Measurements from ENCODE around the gene ATP2A3.

Gene ATP2A3

DNA sequence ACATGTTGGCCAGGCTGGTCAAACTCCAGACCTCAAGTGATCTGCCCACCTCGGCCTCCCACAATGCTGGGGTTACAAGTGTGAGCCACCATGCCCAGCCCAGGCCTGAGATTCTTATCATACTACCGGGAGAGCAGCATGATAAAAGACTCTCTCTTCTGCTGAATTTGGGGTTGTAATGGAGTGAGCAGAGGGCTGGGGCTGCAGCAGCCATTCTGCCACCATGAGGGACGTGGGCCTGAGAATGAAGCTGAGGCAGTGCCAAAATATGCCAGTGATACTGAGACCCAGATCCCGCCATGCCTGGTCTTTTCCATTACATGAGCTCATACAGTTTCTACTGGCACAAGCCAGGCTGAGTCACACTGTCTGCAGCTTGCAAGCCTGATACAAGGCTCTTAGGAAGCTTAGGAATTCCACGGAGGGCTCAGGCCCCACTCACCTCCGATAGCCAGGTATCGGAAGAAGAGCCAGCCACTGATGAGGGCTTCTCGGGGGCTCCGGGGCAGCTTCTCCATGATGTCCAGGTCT, 28.3 kb downstream of the ATP2A3 start:
- TF ChIP-seq, protein P1, sequence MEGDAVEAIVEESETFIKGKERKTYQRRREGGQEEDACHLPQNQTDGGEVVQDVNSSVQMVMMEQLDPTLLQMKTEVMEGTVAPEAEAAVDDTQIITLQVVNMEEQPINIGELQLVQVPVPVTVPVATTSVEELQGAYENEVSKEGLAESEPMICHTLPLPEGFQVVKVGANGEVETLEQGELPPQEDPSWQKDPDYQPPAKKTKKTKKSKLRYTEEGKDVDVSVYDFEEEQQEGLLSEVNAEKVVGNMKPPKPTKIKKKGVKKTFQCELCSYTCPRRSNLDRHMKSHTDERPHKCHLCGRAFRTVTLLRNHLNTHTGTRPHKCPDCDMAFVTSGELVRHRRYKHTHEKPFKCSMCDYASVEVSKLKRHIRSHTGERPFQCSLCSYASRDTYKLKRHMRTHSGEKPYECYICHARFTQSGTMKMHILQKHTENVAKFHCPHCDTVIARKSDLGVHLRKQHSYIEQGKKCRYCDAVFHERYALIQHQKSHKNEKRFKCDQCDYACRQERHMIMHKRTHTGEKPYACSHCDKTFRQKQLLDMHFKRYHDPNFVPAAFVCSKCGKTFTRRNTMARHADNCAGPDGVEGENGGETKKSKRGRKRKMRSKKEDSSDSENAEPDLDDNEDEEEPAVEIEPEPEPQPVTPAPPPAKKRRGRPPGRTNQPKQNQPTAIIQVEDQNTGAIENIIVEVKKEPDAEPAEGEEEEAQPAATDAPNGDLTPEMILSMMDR (IDR thresholded peaks at IDR 0.05; ENCODE audit: low read depth, low read length), result no peak
- DNase-seq (ENCODE audit: extremely low read depth, low read depth), result no peak

DNA sequence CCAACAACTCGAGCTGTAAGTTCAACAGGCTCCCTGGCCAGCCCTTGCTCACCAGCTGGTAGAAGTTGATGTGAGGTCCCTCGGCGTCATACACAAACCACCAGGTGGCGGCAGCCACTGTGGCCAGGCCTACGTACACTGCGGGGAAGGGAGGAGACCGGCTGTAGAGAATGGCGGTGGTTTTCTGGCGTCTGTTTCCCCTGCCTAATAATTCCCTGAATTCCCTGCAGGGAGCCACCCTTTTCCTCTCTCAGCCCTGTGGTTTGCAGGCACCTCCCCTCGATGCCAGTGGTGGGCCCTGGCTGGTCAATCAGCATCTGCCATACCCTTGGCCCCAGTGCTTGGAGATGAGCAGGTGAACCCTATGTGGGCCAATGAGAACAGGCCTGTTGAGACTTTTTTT, 29.1 kb downstream of the ATP2A3 start:
- TF ChIP-seq, protein P1 (IDR thresholded peaks at IDR 0.05; ENCODE audit: low read depth, low read length), result peak; percentile 25
- DNase-seq (ENCODE audit: extremely low read depth, low read depth), result no peak

DNA sequence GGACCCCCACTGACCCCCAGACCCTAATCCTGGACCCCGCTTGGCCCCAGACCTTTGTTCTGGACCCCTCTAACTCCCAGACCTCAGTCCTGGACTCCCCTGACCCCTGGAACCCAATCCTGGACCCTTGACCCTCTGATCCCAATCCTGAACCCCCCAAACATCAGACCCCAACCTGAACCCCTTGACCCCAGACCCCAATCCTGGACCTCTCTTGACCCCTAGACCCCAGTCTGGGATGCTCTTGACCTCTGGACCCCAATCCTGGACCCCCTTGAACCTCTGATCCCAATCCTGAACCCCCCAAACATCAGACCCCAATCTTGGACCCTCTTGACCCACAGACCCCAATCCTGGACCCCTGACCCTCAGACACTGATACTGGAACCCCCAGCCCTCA, 34.5 kb downstream of the ATP2A3 start:
- DNase-seq (ENCODE audit: extremely low read depth, low read depth), result no peak
- TF ChIP-seq, protein P1 (IDR thresholded peaks at IDR 0.05; ENCODE audit: low read depth, low read length), result no peak

DNA sequence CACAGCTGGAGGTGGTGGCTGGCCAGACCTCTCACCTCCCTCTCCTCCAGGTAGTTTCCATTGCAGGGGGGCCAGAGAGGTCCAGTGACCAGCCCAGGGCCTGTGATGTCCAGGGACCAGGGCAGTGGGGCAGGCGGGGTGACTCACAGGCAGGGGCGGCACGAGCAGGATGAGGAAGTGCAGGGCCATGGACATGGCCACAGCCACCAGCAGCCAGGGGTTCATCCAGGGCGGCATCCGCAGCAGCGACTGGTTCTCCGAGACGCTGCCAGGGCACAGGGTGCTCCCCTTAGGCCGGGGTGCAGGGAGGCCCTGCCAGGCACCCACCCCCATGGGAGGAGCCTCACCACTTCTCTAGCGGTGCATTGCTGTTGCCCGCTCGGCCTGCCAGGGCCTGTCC, 35.1 kb downstream of the ATP2A3 start:
- DNase-seq (ENCODE audit: extremely low read depth, low read depth), result no peak
- TF ChIP-seq, protein P1 (IDR thresholded peaks at IDR 0.05; ENCODE audit: low read depth, low read length), result no peak

DNA sequence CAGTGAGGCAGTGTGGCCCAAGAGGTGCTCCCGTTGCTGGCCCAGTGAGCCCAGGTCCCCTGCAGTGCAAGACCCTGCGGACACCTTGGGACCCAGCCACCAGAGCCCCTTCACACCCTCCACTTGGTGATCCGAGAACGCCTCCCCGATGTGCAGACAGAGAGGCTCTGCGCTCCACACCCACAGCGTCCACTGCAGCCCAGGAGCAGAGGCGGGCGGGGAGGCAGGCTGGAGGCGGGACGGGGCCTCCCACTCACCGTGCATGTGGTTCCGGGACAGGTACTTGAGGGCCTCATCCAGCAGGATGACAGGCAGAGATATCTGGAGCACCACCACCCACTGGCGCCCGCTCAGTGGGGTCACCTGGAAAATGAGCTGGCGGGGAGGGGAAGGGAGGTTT, 35.8 kb downstream of the ATP2A3 start:
- DNase-seq (ENCODE audit: extremely low read depth, low read depth), result no peak
- TF ChIP-seq, protein P1 (IDR thresholded peaks at IDR 0.05; ENCODE audit: low read depth, low read length), result no peak

DNA sequence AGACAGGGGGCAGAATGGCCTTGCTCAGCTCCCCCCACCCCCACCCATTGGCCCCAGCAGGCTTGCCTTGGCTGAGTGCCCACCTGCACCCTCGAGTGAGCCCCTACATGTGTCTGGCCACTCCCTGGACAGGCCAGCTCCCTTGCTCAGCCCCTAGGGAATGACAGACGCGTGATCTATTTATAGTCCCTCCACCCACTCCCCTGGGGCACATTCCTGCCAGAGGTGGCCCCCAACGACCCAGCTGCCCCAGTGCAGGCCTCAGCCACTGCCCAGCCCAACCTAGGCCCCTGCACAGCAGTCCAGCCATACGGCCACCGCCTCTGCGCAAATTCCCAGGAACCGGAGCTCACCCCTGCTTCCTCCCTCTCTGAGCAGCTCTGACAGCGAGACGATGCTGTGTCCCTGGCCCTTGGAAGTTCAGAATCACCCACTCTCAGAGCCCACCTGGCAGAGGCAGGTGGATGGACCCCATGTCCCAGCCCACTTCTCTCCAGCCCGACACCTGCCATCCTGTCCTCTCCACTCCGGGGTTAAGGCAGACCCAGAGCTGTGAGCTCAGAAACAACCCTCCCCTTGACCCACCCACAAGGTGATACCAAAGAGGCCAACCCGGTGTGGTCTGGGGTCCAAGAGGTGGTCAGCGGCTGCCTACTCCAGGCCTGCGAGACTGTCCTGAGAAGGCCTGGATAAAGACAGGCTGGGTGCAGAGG, 36.5 kb downstream of the ATP2A3 start:
- DNase-seq (ENCODE audit: extremely low read depth, low read depth), result no peak
- TF ChIP-seq, protein P1 (IDR thresholded peaks at IDR 0.05; ENCODE audit: low read depth, low read length), result no peak

DNA sequence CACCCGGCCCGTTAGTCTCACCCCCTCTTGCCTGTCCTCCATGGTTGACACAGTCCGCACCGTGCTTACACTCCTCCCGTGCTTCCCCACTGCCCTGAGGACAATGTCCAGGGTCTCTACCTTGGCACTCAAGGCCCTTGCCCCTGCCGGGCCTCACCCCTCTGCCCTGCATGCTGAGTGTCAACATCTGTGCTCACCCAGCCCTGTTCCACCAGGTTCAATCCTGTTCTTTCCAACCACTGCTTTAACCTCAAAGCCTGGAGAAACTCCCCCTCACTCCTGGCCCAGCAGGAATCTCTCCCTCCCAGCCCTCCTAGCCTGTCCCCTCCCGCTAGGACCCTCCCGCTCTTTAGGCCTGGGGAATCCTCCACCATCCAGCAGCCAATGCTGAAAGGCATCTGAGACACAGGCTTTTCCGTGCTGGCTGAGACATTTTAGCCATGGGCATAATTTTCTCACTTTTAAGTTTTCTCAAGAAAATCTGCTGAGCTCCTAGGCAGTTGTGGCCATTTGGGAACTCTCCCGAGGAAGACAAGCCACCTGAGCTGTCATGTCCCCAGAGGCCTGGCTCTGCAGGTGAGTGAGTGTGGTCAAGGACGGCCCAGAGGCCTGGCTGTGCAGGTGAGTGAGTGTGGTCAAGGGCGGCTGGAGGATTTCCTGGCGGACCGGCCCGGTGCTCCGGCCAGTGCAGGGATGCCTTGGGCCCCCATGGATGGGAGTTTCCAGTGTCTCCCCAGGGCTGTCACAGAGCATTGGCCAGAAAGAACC, 37.2 kb downstream of the ATP2A3 start:
- TF ChIP-seq, protein P1 (IDR thresholded peaks at IDR 0.05; ENCODE audit: low read depth, low read length), result no peak
- DNase-seq (ENCODE audit: extremely low read depth, low read depth), result no peak
